ELF-1 (cell line): Measurements from ENCODE around the gene CDC45.

Experiments
- DNase-seq: peaks from one replicate; pipeline ENCODE4 v3.0.0-alpha.2; 2016; ENCODE audit warnings: low read depth, low spot score

Gene CDC45

GRCh38 chr22:19515654-19516377 is 36.1 kb downstream of the CDC45 start:
- DNase-seq = no peak

GRCh38 chr22:19516378-19517170 is 36.9 kb downstream of the CDC45 start:
- DNase-seq = no peak

GRCh38 chr22:19517171-19517500 is 37.4 kb downstream of the CDC45 start:
- DNase-seq = no peak

GRCh38 chr22:19517919-19518611 is 38.3 kb downstream of the CDC45 start:
- no peak for DNase-seq

GRCh38 chr22:19518635-19519034 is 38.9 kb downstream of the CDC45 start:
- no peak for DNase-seq

GRCh38 chr22:19519041-19519926 is 39.6 kb downstream of the CDC45 start:
- no peak for DNase-seq

GRCh38 chr22:19520007-19520406 is 40.3 kb downstream of the CDC45 start:
- DNase-seq = no peak

- no peak for DNase-seq
Measured at GRCh38 chr22:19520566-19521305, 41.0 kb downstream of the CDC45 start.

- DNase-seq = no peak
Measured at GRCh38 chr22:19522190-19522880, 42.6 kb downstream of the CDC45 start.

- DNase-seq = no peak
Measured at GRCh38 chr22:19522881-19523239, 43.1 kb downstream of the CDC45 start.

- peak; percentile 71 for DNase-seq
Measured at GRCh38 chr22:19523240-19524169, 43.8 kb downstream of the CDC45 start.

GRCh38 chr22:19524170-19525115 is 44.7 kb downstream of the CDC45 start, which contains the start of gene CLDN5:
Gene CLDN5 (minus strand): TSS chr22:19524410. CDS start chr22:19524255, 155 bp downstream.
- DNase-seq = no peak

GRCh38 chr22:19525116-19525660 is 45.5 kb downstream of the CDC45 start:
- no peak for DNase-seq

- no peak for DNase-seq
Measured at GRCh38 chr22:19525666-19526065, 45.9 kb downstream of the CDC45 start.

GRCh38 chr22:19526076-19526701 is 46.5 kb downstream of the CDC45 start:
- no peak for DNase-seq

- no peak for DNase-seq
Measured at GRCh38 chr22:19526702-19527111, 47.0 kb downstream of the CDC45 start.

- DNase-seq = no peak
Measured at GRCh38 chr22:19527321-19527721, 47.6 kb downstream of the CDC45 start.
